Measurements from ENCODE around the gene PIGB. TPM values are rescaled to one million over a fixed set of nuclear protein-coding genes. Genes with fewer than 3 reads are reported as not detected.
"Not testable (repeated sequence)": the region's sequence is repeated elsewhere in the genome, so short reads cannot be mapped to it uniquely, and the experiment has no call there.

Gene PIGB
- polyA plus RNA-seq (ENCODE audit: insufficient read length in 10 of 10): 1 to 10 TPM; 4.6 to 8.8 (median 7.0) TPM
- long read RNA-seq, donor 1: 0 reads
- long read RNA-seq, donor 2, partial matches to known transcripts: 0 of 1 reads
- long read RNA-seq, donor 2, other reads (novel, unspliced or antisense): 0 of 1 reads
- long read RNA-seq, donor 3: 0 reads
- long read RNA-seq, donor 4: 0 reads
- long read RNA-seq, donor 5, partial matches to known transcripts: 32 of 32 reads
- long read RNA-seq, donor 5, other reads (novel, unspliced or antisense): 0 of 32 reads
- long read RNA-seq, donor 6, partial matches to known transcripts: 0 of 2 reads
- long read RNA-seq, donor 6, other reads (novel, unspliced or antisense): 0 of 2 reads
- long read RNA-seq, donor 7, partial matches to known transcripts: 0 of 1 reads
- long read RNA-seq, donor 7, other reads (novel, unspliced or antisense): 0 of 1 reads
- long read RNA-seq, donor 8, partial matches to known transcripts: 0 of 5 reads
- long read RNA-seq, donor 8, other reads (novel, unspliced or antisense): 5 of 5 reads
- long read RNA-seq, donor 9: 0 reads

- peak; percentile 87 to 97 (median 90) for DNase-seq
Measured at GRCh38 chr15:55318588-55319494, at the start of gene PIGB, which contains the start of gene PIGBOS1. Gene PIGB (plus strand): TSS chr15:55319222. CDS start chr15:55319251, 29 bp downstream. Gene PIGBOS1 (minus strand): TSS chr15:55319123. CDS start chr15:55317792, 1,331 bp downstream.

DNA sequence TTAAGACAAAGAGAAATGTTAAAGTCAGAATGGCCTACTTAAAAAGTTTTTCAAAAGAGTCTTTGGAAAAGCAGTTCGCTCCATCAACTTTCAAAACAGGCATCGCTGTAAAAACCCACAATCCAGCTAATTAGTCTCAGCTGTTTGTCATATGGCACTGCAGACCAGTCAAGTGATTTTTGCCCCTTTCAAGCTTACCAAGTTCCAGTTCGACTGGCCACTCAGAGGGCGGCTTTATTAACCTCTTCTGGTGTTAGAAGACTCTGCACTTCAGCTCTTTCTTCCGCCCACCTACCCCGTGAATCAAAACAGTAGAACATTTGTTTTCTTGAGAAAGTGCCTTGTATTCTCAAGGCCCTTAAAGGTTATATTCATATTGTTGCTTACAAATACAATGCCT is 48.7 kb upstream of the PIGB start:
- no peak for DNase-seq

DNA sequence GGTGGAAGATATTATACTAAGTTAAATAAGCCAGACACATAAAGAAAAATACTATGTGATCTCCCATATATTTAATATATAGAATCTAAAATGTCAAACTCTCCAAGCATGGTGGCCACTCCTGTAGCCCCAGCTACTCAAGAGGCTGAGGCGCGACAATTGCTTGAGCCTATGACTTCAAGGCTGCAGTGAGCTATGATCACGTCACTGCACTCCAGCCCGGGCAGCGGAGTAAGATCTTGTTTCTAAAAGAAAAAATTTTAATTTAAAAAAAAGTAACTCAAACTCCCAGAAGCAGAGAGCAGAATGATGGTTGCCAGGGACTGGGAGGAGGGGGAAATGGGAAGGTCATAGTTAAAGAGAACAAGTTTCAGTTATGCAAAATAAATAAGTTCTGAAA is 42.7 kb upstream of the PIGB start:
- DNase-seq: no peak

GRCh38 chr15:55277116-55277564 is 41.9 kb upstream of the PIGB start:
- DNase-seq: no peak

DNA sequence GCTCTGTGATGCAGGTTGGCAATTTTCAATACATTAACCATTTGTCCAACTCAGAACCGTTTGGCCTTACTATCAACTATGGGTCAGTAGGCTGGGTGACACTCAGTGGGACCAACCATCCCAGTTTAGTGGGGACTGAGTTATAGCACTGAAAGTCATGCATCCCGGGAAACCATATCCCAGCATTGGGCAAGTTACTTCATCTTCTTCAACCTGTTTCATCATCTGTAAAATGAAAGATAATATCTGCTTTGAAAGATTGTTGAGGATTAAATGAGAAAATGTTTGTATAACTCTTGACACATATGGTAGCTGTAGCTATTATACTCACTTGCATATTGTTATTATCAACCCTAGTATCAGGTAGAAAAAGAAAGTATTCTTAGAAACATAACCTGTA is 41.3 kb upstream of the PIGB start:
- no peak for DNase-seq

DNA sequence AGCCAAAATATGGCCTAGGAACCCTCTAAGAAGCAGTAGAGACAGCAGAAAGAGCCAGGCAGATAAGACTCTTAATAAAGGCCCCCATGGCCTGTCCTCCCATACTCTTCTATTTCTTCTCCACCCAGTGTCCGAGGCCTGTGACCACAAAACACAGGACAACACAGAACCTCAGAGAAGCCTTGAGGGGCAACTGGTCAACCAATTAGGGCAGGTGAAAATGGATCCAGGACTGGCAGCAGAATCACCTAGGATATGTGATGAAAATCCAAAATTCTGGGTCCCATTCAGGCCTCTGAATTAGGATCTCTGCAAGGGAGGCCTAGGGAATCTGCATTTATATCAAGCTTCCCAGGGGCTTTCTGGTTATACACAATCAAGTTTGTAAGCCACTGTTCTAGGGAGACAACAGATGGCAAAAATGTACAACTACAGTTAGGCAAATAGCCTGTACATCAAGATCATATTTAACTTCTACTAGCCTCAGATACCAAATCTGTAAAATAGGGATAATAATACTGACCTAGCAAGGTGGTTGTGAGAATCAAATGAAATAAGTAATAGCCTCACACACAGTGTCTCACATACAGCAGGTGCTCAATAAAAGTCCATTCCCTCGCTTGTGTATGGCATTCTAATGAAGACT is 39.8 kb upstream of the PIGB start:
- DNase-seq: no peak

DNA sequence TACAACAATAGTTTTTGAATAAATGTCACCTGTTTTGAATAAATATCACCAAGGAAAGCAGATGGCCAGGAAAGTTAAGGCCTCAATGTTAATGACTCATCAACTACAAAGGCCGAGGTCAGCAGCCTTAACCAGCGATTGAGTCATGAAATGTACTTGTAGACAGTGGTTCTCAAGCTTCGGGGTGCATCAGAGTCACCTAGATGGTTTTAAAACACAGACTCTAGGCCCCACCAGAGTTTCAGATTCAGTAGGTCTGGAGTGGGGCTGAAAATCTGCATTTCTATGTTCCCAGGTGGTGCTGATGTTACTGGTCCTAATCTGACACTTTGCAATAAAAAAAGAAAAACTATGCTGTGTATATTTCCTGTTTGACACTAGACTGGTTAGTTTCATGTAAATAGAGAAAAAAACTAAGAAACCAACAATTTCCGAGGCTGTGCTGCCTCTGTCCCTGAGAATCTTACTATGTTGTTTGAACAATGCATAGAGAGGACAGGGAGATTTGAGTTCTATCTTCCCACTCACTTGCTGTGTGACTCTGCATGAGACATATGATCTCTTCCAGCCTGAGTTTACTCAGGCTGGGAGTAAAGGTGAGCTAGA is 39.2 kb upstream of the PIGB start:
- DNase-seq: no peak

- not testable (repeated sequence) for DNase-seq
Measured at GRCh38 chr15:55280589-55280988, 38.4 kb upstream of the PIGB start.

DNA sequence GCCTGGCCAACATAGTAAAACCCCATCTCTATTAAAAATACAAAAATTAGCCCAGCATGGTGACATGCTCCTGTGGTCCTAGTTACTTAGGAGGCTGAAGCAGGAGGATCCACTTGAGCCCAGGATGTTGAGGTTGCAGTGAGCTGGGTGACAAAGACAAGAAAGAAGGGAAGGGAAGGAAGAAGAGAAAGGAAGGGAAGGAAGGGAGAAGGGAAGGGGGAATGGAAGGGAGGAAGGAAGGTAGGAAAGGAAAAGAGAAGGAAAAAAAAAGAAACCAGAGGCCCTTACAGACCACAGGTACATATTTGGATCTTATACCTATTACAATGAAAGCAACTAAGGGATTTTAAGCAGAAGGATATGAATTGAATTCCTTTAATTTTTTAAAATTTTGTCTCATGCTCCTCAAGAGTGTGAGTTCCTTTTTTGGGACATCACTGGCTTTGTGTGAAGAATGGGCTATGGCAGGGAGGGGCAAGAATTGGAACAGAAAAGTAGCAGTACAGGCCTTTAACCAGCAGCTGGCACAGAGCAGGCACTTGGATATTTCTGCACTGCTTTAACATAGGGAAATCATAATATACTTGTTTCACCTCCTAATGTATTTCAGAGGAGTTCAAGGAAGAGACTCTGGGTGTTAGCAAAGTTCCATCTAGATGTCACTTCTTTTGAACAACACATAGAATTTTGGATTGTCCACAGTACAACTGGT is 37.3 kb upstream of the PIGB start:
- DNase-seq: no peak

- DNase-seq: no peak
Measured at GRCh38 chr15:55282284-55282833, 36.7 kb upstream of the PIGB start.

- no peak for DNase-seq
Measured at GRCh38 chr15:55283379-55284147, 35.5 kb upstream of the PIGB start.

DNA sequence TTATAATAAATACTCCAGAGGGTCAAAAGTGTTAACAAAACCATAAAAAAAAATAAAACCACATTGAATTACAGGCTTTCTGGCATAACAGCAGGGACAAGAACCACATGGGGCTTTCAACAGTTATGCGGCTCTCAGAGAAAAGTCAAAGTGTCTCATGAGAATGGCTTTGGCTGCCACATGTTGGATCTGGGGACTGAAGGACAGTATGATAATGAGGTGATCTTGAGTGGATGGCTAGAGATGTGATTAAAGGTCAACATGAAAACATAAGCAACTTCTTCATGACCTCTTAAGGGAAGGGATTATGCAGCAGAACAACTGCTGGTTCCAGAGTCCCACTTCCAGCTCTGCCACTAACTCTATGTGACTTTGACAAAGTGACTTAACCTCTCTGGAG is 34.6 kb upstream of the PIGB start:
- no peak for DNase-seq

GRCh38 chr15:55286442-55287189 is 32.4 kb upstream of the PIGB start:
- DNase-seq: not testable (repeated sequence)

DNA sequence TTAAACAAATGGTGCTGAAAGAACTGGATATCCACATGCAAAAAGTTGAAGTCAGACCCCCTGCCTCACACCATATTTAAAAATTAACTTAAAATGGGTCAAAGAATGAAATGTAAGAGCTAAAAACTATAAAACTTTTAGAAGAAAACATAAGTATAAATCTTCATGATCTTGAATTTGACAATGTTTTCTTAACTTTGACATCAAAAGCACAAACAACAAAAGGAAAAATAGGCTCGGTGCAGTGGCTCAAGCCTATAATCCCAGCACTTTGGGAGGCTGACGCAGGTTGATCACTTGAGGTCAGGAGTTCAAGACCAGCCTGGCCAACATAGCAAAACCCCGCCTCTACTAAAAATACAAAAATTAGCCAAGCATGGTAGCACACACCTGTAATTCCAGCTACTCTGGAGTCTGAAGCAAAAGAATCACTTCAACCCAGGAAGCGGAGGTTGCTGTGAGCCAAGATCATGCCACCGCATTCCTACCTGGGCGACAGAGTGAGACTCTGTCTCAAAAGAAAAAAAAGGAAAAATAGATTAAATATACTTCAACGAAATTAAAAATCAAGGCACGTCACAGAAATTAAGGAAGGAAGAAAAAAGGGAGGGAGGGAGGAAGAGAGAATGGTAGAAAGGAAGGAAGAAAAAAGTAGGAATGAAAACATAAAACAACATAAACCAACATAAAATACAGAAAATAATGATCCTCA is 30.9 kb upstream of the PIGB start:
- no peak for DNase-seq

DNA sequence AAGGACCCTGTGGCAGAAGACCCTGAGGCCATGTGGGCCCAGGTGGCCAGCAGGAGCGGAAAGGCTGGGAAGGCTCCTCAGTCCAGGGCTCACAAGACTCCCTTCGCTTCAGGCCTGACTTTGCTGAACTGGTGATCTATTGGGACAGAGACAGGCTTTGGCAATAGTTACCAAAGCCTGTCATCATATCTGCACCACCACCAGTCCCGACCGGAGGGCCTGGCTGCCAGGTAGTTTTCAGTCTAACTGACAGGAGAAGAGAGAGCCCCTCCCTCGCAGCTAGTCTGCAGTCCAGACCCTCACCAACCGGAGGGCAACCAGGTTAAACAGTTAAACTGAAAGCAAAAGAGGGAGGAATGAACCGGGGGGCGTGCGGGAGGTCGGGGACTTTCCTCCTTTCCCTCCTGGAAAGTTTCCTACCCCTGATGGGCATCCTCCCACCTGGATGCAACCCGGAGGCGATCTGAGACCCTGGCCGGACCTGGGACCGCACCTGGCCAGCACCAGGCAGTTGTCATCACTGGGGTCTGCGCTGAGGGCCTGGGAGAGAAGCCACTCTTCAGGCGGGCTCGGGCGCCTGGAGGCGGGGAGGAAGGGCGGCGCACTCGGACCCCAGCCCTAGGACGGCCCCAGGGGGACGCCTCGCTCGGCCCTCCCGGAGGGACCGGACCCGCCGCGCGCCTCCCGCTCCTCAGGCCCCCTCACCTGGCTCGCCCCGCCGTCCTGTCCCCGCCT is 29.8 kb upstream of the PIGB start:
- DNase-seq: peak in 2 of 3 donors; percentile 38 to 76

DNA sequence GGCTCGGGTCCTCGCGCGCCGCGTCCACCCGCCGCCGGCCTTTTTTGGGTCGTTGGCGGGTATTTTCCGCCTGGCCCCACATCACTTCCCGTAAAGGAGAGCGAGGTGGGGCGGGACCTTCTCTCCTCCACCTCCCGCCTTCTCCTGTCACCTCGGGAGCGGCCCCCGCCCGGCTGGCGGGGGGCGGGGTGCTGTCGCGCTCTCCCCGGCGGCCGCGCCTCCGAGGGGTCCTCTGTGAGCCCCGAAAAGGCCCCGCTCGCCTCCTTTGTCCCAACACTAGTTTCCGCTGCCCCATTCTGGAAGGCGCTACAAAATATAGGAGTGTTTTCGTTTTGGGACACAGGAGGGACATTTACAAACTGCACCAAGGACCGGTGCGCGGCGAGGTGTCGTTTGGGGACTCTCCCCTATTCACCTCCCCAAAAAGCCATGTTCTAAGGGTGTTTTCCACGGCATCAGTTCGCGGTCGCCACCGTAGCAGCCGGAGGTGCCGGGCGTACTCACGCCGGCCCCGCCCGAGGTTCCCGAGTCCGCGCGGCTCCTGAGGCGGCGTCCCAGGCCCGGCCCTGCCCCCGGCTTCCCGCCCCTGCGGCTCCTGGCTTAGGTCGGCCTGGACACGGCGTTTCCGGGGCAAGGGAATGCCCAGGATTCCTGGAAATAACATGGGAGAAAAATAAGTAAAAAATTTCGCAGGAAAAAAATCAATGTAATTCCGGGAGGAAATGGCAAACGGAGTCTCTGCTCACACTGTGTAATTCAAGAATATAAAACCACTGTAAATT is 29.1 kb upstream of the PIGB start, which contains the start of gene RAB27A:
RAB27A (minus strand) TSS at position 68 of the 782 bp plus-strand sequence. CDS start 54,879 bp downstream, outside the sequence.
- DNase-seq: peak; percentile 58 to 86 (median 71)
